PC-3 (cell line): ENCODE results near the gene MED12L. TPM values are rescaled to one million over a fixed set of nuclear protein-coding genes. Genes with fewer than 3 reads are reported as not detected.

ENCODE experiments used
- ATAC-seq: fragments of 200-7000 bp; cut with Tn5 transposase; 2 replicates; pipeline ENCODE4 v1.9.1; 2020; ENCODE audit warnings: mild to moderate bottlenecking, moderate library complexity
- BruUV-seq: library from RNA; stranded (reverse); fragments of 400-500 nt; replicated peaks from 2 replicates; lab custom pipeline; 2021; lab: Mats Ljungman, UMichigan
- CTCF ChIA-PET: fragments of 300-600 bp; sonication (Branson Sonifier 250); formaldehyde crosslinking; loops from one replicate; lab custom pipeline; 2022; ENCODE audit warnings: antibody characterized with exemption; lab: Charles Lee
- POLR2A ChIA-PET: fragments of 300-600 bp; sonication (Branson Sonifier 250); formaldehyde crosslinking; loops from one replicate; lab custom pipeline; 2022; ENCODE audit warnings: antibody characterized with exemption; ENCODE audit not compliant: unreplicated experiment; lab: Charles Lee
- DNase-seq: peaks from one replicate; pipeline ENCODE4 v3.0.0-alpha.2; 2015
- H2AFZ ChIP-seq: fragments of 300-600 bp; sonication (generic); 2 replicates; pipeline ENCODE4 v1.6.0; 2016; ENCODE audit warnings: antibody characterized with exemption, low read length
- H3F3A ChIP-seq: fragments of 300-600 bp; sonication (generic); one replicate; pipeline ENCODE4 v1.6.0; 2017; ENCODE audit warnings: antibody characterized with exemption, low read length, control low read depth, mild to moderate bottlenecking; ENCODE audit not compliant: unreplicated experiment
- H3K27ac ChIP-seq: fragments of 300-600 bp; sonication (generic); 2 replicates; pipeline ENCODE4 v1.5.1; 2016; ENCODE audit warnings: mild to moderate bottlenecking, low read length
- H3K27me3 ChIP-seq: fragments of 300-600 bp; sonication (generic); 2 replicates; pipeline ENCODE4 v1.6.1; 2016; ENCODE audit warnings: low read length, mixed read lengths
- H3K36me3 ChIP-seq: fragments of 300-600 bp; sonication (generic); 2 replicates; pipeline ENCODE4 v1.6.1; 2016; ENCODE audit warnings: low read depth, mixed run types, low read length, mixed read lengths
- H3K4me1 ChIP-seq: fragments of 300-600 bp; sonication (generic); 2 replicates; pipeline ENCODE4 v1.5.1; 2016; ENCODE audit warnings: low read length; ENCODE audit not compliant: insufficient read depth
- H3K4me2 ChIP-seq: fragments of 300-600 bp; sonication (generic); 2 replicates; pipeline ENCODE4 v1.6.0; 2016; ENCODE audit warnings: low read length
- H3K4me3 ChIP-seq: fragments of 300-600 bp; sonication (generic); 2 replicates; pipeline ENCODE4 v1.5.1; 2016; ENCODE audit warnings: mild to moderate bottlenecking, low read length, mixed read lengths
- H3K79me2 ChIP-seq: fragments of 300-600 bp; sonication (generic); 2 replicates; pipeline ENCODE4 v1.6.1; 2017; ENCODE audit warnings: low read length, mixed read lengths
- H3K9ac ChIP-seq: fragments of 300-600 bp; sonication (generic); 2 replicates; pipeline ENCODE4 v1.6.0; 2016; ENCODE audit warnings: mild to moderate bottlenecking, low read length
- H3K9me2 ChIP-seq: fragments of 300-600 bp; sonication (generic); replicated peaks from 2 replicates; pipeline ENCODE4 v1.6.1; 2016; ENCODE audit warnings: mixed run types, low read length, mixed read lengths
- H3K9me3 ChIP-seq: fragments of 300-600 bp; sonication (generic); 2 replicates; pipeline ENCODE4 v1.6.1; 2016; ENCODE audit warnings: low read length, mixed read lengths
- H4K20me1 ChIP-seq: fragments of 300-600 bp; sonication (generic); 2 replicates; pipeline ENCODE4 v1.6.1; 2016; ENCODE audit warnings: low read length, mixed read lengths
- CTCF ChIP-seq: fragments of 300-600 bp; sonication (generic); conservative IDR thresholded peaks from 2 replicates; pipeline ENCODE4 v1.5.1; 2017; ENCODE audit warnings: antibody characterized with exemption, low read depth, mild to moderate bottlenecking, low read length
- EZH2 ChIP-seq: fragments of 300-600 bp; sonication (generic); IDR thresholded peaks from one replicate; pipeline ENCODE4 v1.6.1; 2017; ENCODE audit warnings: antibody characterized with exemption, mild to moderate bottlenecking, low read length; ENCODE audit not compliant: unreplicated experiment
- EZH2phosphoT487 ChIP-seq: fragments of 300-600 bp; sonication (generic); IDR thresholded peaks from 2 replicates; pipeline ENCODE4 v1.6.1; 2018; ENCODE audit warnings: mild to moderate bottlenecking, antibody characterized with exemption, low read length, borderline replicate concordance
- intact Hi-C: fragments of 100-400 bp; cut with micrococcal nuclease; formaldehyde crosslinking; loops from 2 replicates; pipeline ENCODE4 v1.9.0; 2023
- total RNA-seq: library from RNA; depleted of rRNA; stranded (reverse); fragments of >200 nt; gene quantifications from 2 replicates; pipeline ENCODE4 v1.2.3, GENCODE V29; 2014

Gene MED12L
- total RNA-seq, 1 experiment from 2014 or later, result 0.55 TPM

- peak overlapping the region; percentile 85 for H3K4me2 ChIP-seq
- H3K79me2 ChIP-seq, result peaks cover 68% of the 10 kb centered on the region
- H3K9me3 ChIP-seq, result no peaks in the 10 kb centered on the region
- ATAC-seq, result peak; percentile 16
- ChIA-PET POLR2A (interaction anchor here (0.5 to 0.7 kb wide), 3 partner anchors 13 to 854 kb away, joined by 3 read pairs; no protein-coding TSS in a partner anchor), CTCF (interaction anchor here (0.7 to 1.3 kb wide), 3 partner anchors 10 to 128 kb away, joined by 3 read pairs; no protein-coding TSS in a partner anchor)
- H3F3A ChIP-seq, result peaks cover 21% of the 10 kb centered on the region
- no peak for TF ChIP-seq CTCF
- no peak for TF ChIP-seq EZH2phosphoT487
- TF ChIP-seq EZH2, result no peak
- no peak for DNase-seq
- peak overlapping the region; percentile 62 for H3K4me3 ChIP-seq
- H3K36me3 ChIP-seq, result peaks cover 2% of the 10 kb centered on the region; the same call in 1 of the 2 replicates
- H4K20me1 ChIP-seq, result no peaks in the 10 kb centered on the region
- H3K4me1 ChIP-seq, result peaks cover 84% of the 10 kb centered on the region
- H2AFZ ChIP-seq, result no peak overlapping the region; the same call in 1 of the 2 replicates
- H3K27me3 ChIP-seq, result no peaks in the 10 kb centered on the region
- H3K9me2 ChIP-seq, result no peaks in the 10 kb centered on the region
- intact Hi-C loops, result loop anchor here (1.0 to 2.0 kb wide), 5 partner anchors 11 to 129 kb away; partner anchors contain the start of gene GPR87
- peak overlapping the region; percentile 57 for H3K9ac ChIP-seq
- H3K27ac ChIP-seq, result peak overlapping the region; percentile 95
- TSS peak; percentile 86 for BruUV-seq
Observed at GRCh38 chr3:151305775-151306151, 220.3 kb downstream of the MED12L start.

- CTCF ChIA-PET, result interaction anchor here (0.7 to 1.3 kb wide), 2 partner anchors 10 to 22 kb away, joined by 3 read pairs; no protein-coding TSS in a partner anchor
Observed at GRCh38 chr3:151306168-151306810, 220.8 kb downstream of the MED12L start.

More at GRCh38 chr3:151306168-151306810, 220.8 kb downstream of the MED12L start:
- Histone ChIP-seq H3K36me3 (no peaks in the 10 kb centered on the region), H3K4me2 (peak overlapping the region; percentile 85), H3K9me3 (no peaks in the 10 kb centered on the region), H3F3A (peaks cover 21% of the 10 kb centered on the region), H3K4me1 (peaks cover 82% of the 10 kb centered on the region), H3K27me3 (no peaks in the 10 kb centered on the region), H3K9ac (peak overlapping the region; percentile 57), H2AFZ (no peak overlapping the region), H3K79me2 (peaks cover 66% of the 10 kb centered on the region), H3K9me2 (no peaks in the 10 kb centered on the region), H4K20me1 (no peaks in the 10 kb centered on the region), H3K4me3 (peak overlapping the region; percentile 62), H3K27ac (peak overlapping the region; percentile 95)
- DNase-seq (no peak), ATAC-seq (no peak)
- TF ChIP-seq EZH2phosphoT487, result no peak
- TF ChIP-seq CTCF, result no peak
- TF ChIP-seq EZH2, result no peak
- intact Hi-C loops, result no loop called here
- POLR2A ChIA-PET, result interaction anchor here (0.7 kb wide), 1 partner anchor 128 kb away, joined by 3 read pairs; no protein-coding TSS in a partner anchor
- BruUV-seq, result no TSS peak
